AG08396 (cell line): ENCODE results near the gene MCC.

Experiments
- DNase-seq: peaks from one replicate; pipeline ENCODE4 v3.0.0; 2012; ENCODE audit warnings: low spot score, mixed read lengths

The MCC gene

GRCh38 chr5:113244966-113245365, 243.3 kb downstream of the MCC start:
- DNase-seq, result no peak

- no peak for DNase-seq
Measured at GRCh38 chr5:113243349-113243664, 244.9 kb downstream of the MCC start.

- no peak for DNase-seq
Measured at GRCh38 chr5:113242481-113243348, 245.5 kb downstream of the MCC start.

GRCh38 chr5:113240951-113241726, 247.1 kb downstream of the MCC start:
- no peak for DNase-seq

GRCh38 chr5:113240032-113240431, 248.2 kb downstream of the MCC start:
- no peak for DNase-seq

GRCh38 chr5:113237893-113238292, 250.4 kb downstream of the MCC start:
- DNase-seq, result no peak

- DNase-seq, result no peak
Measured at GRCh38 chr5:113236536-113237288, 251.5 kb downstream of the MCC start.

- no peak for DNase-seq
Measured at GRCh38 chr5:113235884-113236283, 252.4 kb downstream of the MCC start.

- DNase-seq, result no peak
Measured at GRCh38 chr5:113234546-113234945, 253.7 kb downstream of the MCC start.

- DNase-seq, result no peak
Measured at GRCh38 chr5:113233606-113234005, 254.6 kb downstream of the MCC start.

GRCh38 chr5:113232667-113233066, 255.6 kb downstream of the MCC start:
- DNase-seq, result no peak

GRCh38 chr5:113232221-113232620, 256.0 kb downstream of the MCC start:
- DNase-seq, result no peak

- no peak for DNase-seq
Measured at GRCh38 chr5:113231653-113232000, 256.6 kb downstream of the MCC start.

- DNase-seq, result no peak
Measured at GRCh38 chr5:113230711-113231652, 257.3 kb downstream of the MCC start.

- DNase-seq, result no peak
Measured at GRCh38 chr5:113227798-113228197, 260.5 kb downstream of the MCC start.

- DNase-seq, result no peak
Measured at GRCh38 chr5:113226116-113226736, 262.0 kb downstream of the MCC start.

- DNase-seq, result no peak
Measured at GRCh38 chr5:113225259-113225658, 263.0 kb downstream of the MCC start.

- no peak for DNase-seq
Measured at GRCh38 chr5:113224605-113225065, 263.6 kb downstream of the MCC start.

- DNase-seq, result no peak
Measured at GRCh38 chr5:113223831-113224604, 264.2 kb downstream of the MCC start.

GRCh38 chr5:113223315-113223714, 264.9 kb downstream of the MCC start:
- DNase-seq, result no peak
